Measurements from ENCODE around the gene GLI1.

The GLI1 gene

GRCh38 chr12:57459055-57459749 lies 383 bp upstream of the GLI1 start:
- H3K27me3 ChIP-seq (ENCODE audit: low read depth): no peaks in the 10 kb centered on the region
- H3K4me1 ChIP-seq: peaks cover 17% of the 10 kb centered on the region
- no peaks in the 10 kb centered on the region for H3K36me3 ChIP-seq (replicated peaks)
- in situ Hi-C loops (cut with MboI; ENCODE audit: low sequenced_read_pairs): loop anchor here (5.0 kb wide), 1 partner anchor 197 kb away; no protein-coding TSS in a partner anchor
- peak overlapping the region; percentile 49 for H3K4me3 ChIP-seq
- peak; percentile 92 to 97 for DNase-seq (ENCODE audit: low spot score in 2 of 2)
- no peaks in the 10 kb centered on the region for H3K9me3 ChIP-seq

- peak overlapping the region; percentile 49 for H3K4me3 ChIP-seq
- peak in 1 of 2 experiments; percentile 27 for DNase-seq (ENCODE audit: low spot score in 2 of 2)
- no peaks in the 10 kb centered on the region for H3K36me3 ChIP-seq (replicated peaks)
- H3K4me1 ChIP-seq: peaks cover 11% of the 10 kb centered on the region
- peaks cover 5% of the 10 kb centered on the region; the same call in 1 of the 2 replicates for H3K27me3 ChIP-seq (ENCODE audit: low read depth)
- in situ Hi-C loops (cut with MboI; ENCODE audit: low sequenced_read_pairs): no loop called here
- no peaks in the 10 kb centered on the region for H3K9me3 ChIP-seq
These were observed 841 bp downstream of the GLI1 start for GRCh38 chr12:57460468-57460784.

DNA sequence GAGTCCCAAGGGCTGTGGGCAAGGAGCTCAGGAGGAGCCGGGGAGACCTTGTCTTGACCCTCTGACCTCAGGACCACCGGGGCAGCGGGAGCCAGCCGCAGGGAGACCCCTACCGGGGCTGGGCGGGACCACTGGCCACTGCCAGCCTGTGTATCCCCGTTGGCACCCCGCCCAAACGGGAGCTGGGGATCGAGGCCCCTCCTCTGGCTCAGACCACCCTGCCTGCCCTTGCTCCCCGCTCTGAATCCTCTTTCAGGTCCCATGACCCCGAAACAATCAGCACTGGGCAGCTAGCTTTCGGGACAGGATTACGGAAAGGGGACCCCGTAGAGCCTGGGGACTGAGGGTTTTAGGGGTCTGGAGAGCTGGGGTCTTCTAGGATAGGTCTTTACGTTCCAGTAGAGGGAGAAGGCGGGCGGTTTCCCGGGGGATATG lies 1.3 kb downstream of the GLI1 start:
- in situ Hi-C loops (cut with MboI; ENCODE audit: low sequenced_read_pairs): no loop called here
- H3K36me3 ChIP-seq (replicated peaks): no peaks in the 10 kb centered on the region
- peak overlapping the region; percentile 49 for H3K4me3 ChIP-seq
- H3K4me1 ChIP-seq: peaks cover 11% of the 10 kb centered on the region
- DNase-seq (ENCODE audit: low spot score in 2 of 2): peak in 1 of 2 experiments; percentile 48
- peaks cover 5% of the 10 kb centered on the region; the same call in 1 of the 2 replicates for H3K27me3 ChIP-seq (ENCODE audit: low read depth)
- no peaks in the 10 kb centered on the region for H3K9me3 ChIP-seq

GRCh38 chr12:57461276-57461916 lies 1.8 kb downstream of the GLI1 start:
- Histone ChIP-seq H3K36me3 (replicated peaks) (no peaks in the 10 kb centered on the region), H3K9me3 (no peaks in the 10 kb centered on the region), H3K4me3 (peak overlapping the region; percentile 49), H3K4me1 (peaks cover 11% of the 10 kb centered on the region), H3K27me3 (ENCODE audit: low read depth) (peaks cover 5% of the 10 kb centered on the region; the same call in 1 of the 2 replicates)
- DNase-seq (ENCODE audit: low spot score in 2 of 2): peak; percentile 55 to 89
- in situ Hi-C loops (cut with MboI; ENCODE audit: low sequenced_read_pairs): no loop called here

DNA sequence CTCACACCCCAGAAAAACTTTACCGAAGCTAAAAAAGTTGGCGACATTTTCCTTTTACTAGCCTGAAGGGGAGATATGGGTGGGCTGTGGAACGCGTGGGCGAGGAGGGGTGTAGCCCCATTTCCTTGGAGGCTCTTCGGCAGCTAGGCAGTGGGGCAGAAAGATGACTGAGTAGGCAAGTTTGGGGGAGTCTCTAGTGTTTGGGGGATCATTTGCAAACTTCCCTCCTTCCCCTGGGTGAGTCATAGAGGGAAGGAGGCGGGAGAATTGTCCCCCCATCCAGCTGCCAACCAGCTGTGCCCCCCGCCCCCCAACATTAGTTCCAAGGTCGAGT lies 2.3 kb downstream of the GLI1 start:
- H3K4me1 ChIP-seq: peaks cover 11% of the 10 kb centered on the region
- in situ Hi-C loops (cut with MboI; ENCODE audit: low sequenced_read_pairs): no loop called here
- no peaks in the 10 kb centered on the region for H3K36me3 ChIP-seq (replicated peaks)
- peak in 1 of 2 experiments; percentile 32 for DNase-seq (ENCODE audit: low spot score in 2 of 2)
- H3K4me3 ChIP-seq: peak overlapping the region; percentile 49
- peaks cover 5% of the 10 kb centered on the region; the same call in 1 of the 2 replicates for H3K27me3 ChIP-seq (ENCODE audit: low read depth)
- no peaks in the 10 kb centered on the region for H3K9me3 ChIP-seq

DNA sequence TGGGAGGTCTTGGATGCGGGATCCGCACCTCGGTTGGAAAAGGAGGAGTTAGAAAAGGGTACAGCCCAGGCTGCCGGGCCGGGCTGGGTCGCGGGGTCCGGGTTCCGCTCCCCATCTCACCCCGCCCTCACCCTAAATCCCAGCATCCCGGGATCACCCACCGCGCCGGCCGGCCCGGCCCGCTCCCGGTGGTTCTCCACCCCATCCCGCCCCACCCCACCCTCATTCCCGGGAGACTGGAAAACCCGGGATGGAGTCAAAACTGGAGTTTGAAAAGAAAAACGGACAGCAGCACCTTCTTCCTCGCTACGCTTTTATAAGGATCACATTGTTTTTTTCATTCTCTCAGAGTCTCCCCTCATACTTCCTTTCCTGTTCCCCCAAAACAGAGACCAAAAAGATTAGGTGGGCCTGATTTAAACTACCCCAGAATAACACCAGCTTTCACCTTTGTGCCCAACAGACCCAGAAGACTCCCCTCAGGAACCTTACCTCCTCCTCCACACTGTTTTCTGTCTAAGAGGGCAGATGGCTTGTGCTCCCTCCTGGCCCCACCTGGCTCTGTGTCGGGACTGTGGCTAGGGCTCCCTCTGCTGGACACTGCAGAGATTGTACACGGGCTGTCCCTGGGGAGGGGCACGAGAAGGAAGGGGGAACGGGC lies 2.8 kb downstream of the GLI1 start:
- DNase-seq (ENCODE audit: low spot score in 2 of 2): peak; percentile 89 to 95
- Histone ChIP-seq H3K4me1 (peaks cover 11% of the 10 kb centered on the region), H3K27me3 (ENCODE audit: low read depth) (peaks cover 6% of the 10 kb centered on the region; the same call in 1 of the 2 replicates), H3K4me3 (peak overlapping the region; percentile 49), H3K36me3 (replicated peaks) (no peaks in the 10 kb centered on the region), H3K9me3 (no peaks in the 10 kb centered on the region)
- in situ Hi-C loops (cut with MboI; ENCODE audit: low sequenced_read_pairs): no loop called here

DNA sequence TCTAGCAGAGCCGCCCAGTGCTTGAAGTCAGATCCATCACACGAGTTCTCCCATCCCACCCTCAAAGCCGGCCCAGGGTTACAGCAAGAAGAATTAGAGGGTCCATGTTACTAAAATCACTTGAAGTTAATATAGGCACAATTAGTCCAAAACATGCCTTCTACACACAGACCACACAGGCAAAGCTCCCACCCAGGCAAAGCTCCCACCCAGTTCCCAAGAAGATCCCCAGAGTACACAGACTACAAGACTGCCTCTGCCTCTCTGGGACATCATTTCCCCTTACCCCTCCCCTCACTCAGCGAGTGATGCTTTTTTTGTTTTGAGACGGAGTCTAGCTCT lies 3.3 kb downstream of the GLI1 start:
- H3K27me3 ChIP-seq (ENCODE audit: low read depth): peaks cover 9% of the 10 kb centered on the region; the same call in 1 of the 2 replicates
- DNase-seq (ENCODE audit: low spot score in 2 of 2): no peak
- H3K4me1 ChIP-seq: peaks cover 11% of the 10 kb centered on the region
- H3K9me3 ChIP-seq: no peaks in the 10 kb centered on the region
- H3K4me3 ChIP-seq: peak overlapping the region; percentile 49
- in situ Hi-C loops (cut with MboI; ENCODE audit: low sequenced_read_pairs): no loop called here
- H3K36me3 ChIP-seq (replicated peaks): no peaks in the 10 kb centered on the region

GRCh38 chr12:57464569-57464968 lies 5.0 kb downstream of the GLI1 start:
- Histone ChIP-seq H3K4me3 (no peak overlapping the region), H3K27me3 (ENCODE audit: low read depth) (peaks cover 9% of the 10 kb centered on the region; the same call in 1 of the 2 replicates), H3K9me3 (no peaks in the 10 kb centered on the region), H3K4me1 (peaks cover 5% of the 10 kb centered on the region; the same call in 1 of the 2 replicates), H3K36me3 (replicated peaks) (no peaks in the 10 kb centered on the region)
- DNase-seq (ENCODE audit: low spot score in 2 of 2): no peak
- in situ Hi-C loops (cut with MboI; ENCODE audit: low sequenced_read_pairs): no loop called here

DNA sequence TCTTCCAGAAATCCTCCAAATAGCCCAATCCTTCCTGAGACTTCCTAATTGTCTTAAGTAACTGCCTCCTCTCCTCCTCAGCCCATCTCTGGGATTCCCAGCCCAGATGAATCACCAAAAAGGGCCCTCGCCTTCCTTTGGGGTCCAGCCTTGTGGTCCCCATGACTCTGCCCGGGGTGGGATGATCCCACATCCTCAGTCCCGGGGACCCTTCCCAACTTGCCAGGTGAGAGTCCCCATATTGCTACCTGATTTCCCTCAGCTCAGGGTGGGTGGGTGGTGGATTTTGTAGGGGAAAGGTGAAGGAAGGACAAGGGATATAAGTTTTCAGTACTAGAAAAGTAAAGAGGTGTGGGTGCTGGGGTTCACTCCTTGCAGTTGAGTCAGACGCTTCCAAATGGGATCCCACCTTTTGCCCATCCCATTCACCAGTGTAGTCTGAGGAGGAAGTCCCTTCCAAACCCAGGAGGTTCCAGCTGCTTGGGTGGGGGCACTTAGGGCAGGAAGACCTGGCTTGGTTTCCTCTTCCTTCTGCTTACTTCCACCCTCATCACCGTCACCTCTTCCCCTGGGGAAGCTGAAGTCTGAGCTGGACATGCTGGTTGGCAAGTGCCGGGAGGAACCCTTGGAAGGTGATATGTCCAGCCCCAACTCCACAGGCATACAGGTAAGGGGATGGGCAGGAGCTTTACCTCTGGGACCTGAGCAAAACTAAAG lies 5.6 kb downstream of the GLI1 start:
- in situ Hi-C loops (cut with MboI; ENCODE audit: low sequenced_read_pairs): no loop called here
- H3K4me1 ChIP-seq: peaks cover 5% of the 10 kb centered on the region; the same call in 1 of the 2 replicates
- DNase-seq (ENCODE audit: low spot score in 2 of 2): no peak

GRCh38 chr12:57465747-57466505 lies 6.3 kb downstream of the GLI1 start:
- H3K9me3 ChIP-seq: no peaks in the 10 kb centered on the region
- no peak for DNase-seq (ENCODE audit: low spot score in 2 of 2)
- H3K4me3 ChIP-seq: no peak overlapping the region
- H3K27me3 ChIP-seq (ENCODE audit: low read depth): peaks cover 9% of the 10 kb centered on the region; the same call in 1 of the 2 replicates
- H3K4me1 ChIP-seq: peaks cover 5% of the 10 kb centered on the region; the same call in 1 of the 2 replicates
- no peaks in the 10 kb centered on the region for H3K36me3 ChIP-seq (replicated peaks)
- in situ Hi-C loops (cut with MboI; ENCODE audit: low sequenced_read_pairs): no loop called here

More for the DNA sequence above, 5.6 kb downstream of the GLI1 start:
- Histone ChIP-seq H3K36me3 (replicated peaks) (no peaks in the 10 kb centered on the region), H3K4me3 (no peak overlapping the region), H3K9me3 (no peaks in the 10 kb centered on the region), H3K27me3 (ENCODE audit: low read depth) (peaks cover 9% of the 10 kb centered on the region; the same call in 1 of the 2 replicates)

GRCh38 chr12:57467212-57467874 lies 7.8 kb downstream of the GLI1 start:
- H3K27me3 ChIP-seq (ENCODE audit: low read depth): peaks cover 12% of the 10 kb centered on the region; the same call in 1 of the 2 replicates
- H3K36me3 ChIP-seq (replicated peaks): no peaks in the 10 kb centered on the region
- no peaks in the 10 kb centered on the region for H3K9me3 ChIP-seq
- H3K4me1 ChIP-seq: peaks cover 5% of the 10 kb centered on the region; the same call in 1 of the 2 replicates
- no peak overlapping the region for H3K4me3 ChIP-seq
- no peak for DNase-seq (ENCODE audit: low spot score in 2 of 2)
- in situ Hi-C loops (cut with MboI; ENCODE audit: low sequenced_read_pairs): no loop called here

GRCh38 chr12:57467915-57468314 lies 8.3 kb downstream of the GLI1 start:
- H3K4me1 ChIP-seq: peaks cover 1% of the 10 kb centered on the region; the same call in 1 of the 2 replicates
- H3K4me3 ChIP-seq: no peak overlapping the region
- peaks cover 16% of the 10 kb centered on the region for H3K27me3 ChIP-seq (ENCODE audit: low read depth)
- DNase-seq (ENCODE audit: low spot score in 2 of 2): no peak
- no peaks in the 10 kb centered on the region for H3K36me3 ChIP-seq (replicated peaks)
- in situ Hi-C loops (cut with MboI; ENCODE audit: low sequenced_read_pairs): no loop called here
- H3K9me3 ChIP-seq: no peaks in the 10 kb centered on the region

Data from HAP-1 (cell line).